ENCODE data around the gene LPP.

DNA sequence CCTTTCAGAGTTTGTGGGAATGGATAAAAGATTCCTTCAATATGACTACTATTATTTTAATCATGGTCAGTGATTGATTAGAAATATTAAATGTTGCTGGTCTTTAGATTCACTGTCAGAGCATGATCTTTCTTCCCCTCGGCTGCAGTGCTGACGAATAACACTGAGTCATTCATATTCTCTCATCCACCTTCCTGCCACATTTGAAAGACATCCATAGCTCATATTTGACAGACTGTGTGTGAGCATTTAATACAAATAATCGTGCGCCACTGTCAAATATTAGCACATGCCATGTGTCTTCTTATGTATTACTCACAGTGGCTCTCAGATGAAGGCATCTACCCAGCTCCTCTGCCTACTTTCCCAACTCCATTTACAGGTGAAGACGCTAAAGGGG, 541.3 kb downstream of the LPP start:
- TF ChIP-seq EZH2 (IDR thresholded peaks at IDR 0.05; ENCODE audit: low read depth) (no peak), CTCF (conservative IDR thresholded peaks at IDR 0.05) (no peak)

Measured in PC-9 (cell line).